ENCODE data around the gene COMMD10.
"Not testable (repeated sequence)": the region's sequence is repeated elsewhere in the genome, so short reads cannot be mapped to it uniquely, and the experiment has no call there.

Gene COMMD10

GRCh38 chr5:116084871-116085715, at the start of gene COMMD10:
COMMD10 (plus strand) TSS chr5:116085025.
- peak; percentile 94 to 97 for ATAC-seq

- ATAC-seq, result no peak
Observed at GRCh38 chr5:116035123-116035522, 49.7 kb upstream of the COMMD10 start.

- no peak for ATAC-seq
Observed at GRCh38 chr5:116037236-116037822, 47.5 kb upstream of the COMMD10 start.

GRCh38 chr5:116038817-116039216, 46.0 kb upstream of the COMMD10 start:
- no peak for ATAC-seq

GRCh38 chr5:116042375-116042774, 42.5 kb upstream of the COMMD10 start:
- ATAC-seq, result no peak

GRCh38 chr5:116044073-116044472, 40.8 kb upstream of the COMMD10 start:
- ATAC-seq, result no peak

- ATAC-seq, result no peak
Observed at GRCh38 chr5:116045821-116046220, 39.0 kb upstream of the COMMD10 start.

- no peak for ATAC-seq
Observed at GRCh38 chr5:116046261-116046660, 38.6 kb upstream of the COMMD10 start.

GRCh38 chr5:116046823-116047222, 38.0 kb upstream of the COMMD10 start:
- no peak for ATAC-seq

GRCh38 chr5:116058346-116058936, 26.4 kb upstream of the COMMD10 start:
- no peak for ATAC-seq

GRCh38 chr5:116062352-116062751, 22.5 kb upstream of the COMMD10 start:
- ATAC-seq, result no peak

- no peak for ATAC-seq
Observed at GRCh38 chr5:116063950-116064349, 20.9 kb upstream of the COMMD10 start.

- ATAC-seq, result no peak
Observed at GRCh38 chr5:116068028-116068632, 16.7 kb upstream of the COMMD10 start.

- ATAC-seq, result no peak
Observed at GRCh38 chr5:116071211-116071610, 13.6 kb upstream of the COMMD10 start.

GRCh38 chr5:116075191-116075831, 9.5 kb upstream of the COMMD10 start:
- peak; percentile 12 to 17 for ATAC-seq

GRCh38 chr5:116076496-116076895, 8.3 kb upstream of the COMMD10 start:
- ATAC-seq, result peak; percentile 90 to 92

GRCh38 chr5:116078199-116078598, 6.6 kb upstream of the COMMD10 start:
- no peak for ATAC-seq

- ATAC-seq, result no peak
Observed at GRCh38 chr5:116084287-116084691, 536 bp upstream of the COMMD10 start.

- ATAC-seq, result not testable (repeated sequence)
Observed at GRCh38 chr5:116086309-116086708, 1.5 kb downstream of the COMMD10 start.

GRCh38 chr5:116088062-116088461, 3.2 kb downstream of the COMMD10 start:
- ATAC-seq, result no peak

GRCh38 chr5:116090302-116090701, 5.5 kb downstream of the COMMD10 start:
- no peak for ATAC-seq

- no peak for ATAC-seq
Observed at GRCh38 chr5:116091416-116091815, 6.6 kb downstream of the COMMD10 start.

- no peak for ATAC-seq
Observed at GRCh38 chr5:116097301-116097700, 12.5 kb downstream of the COMMD10 start.

Data from activated CD4-positive, CD25-positive, alpha-beta regulatory T cell treated with anti-CD3 and anti-CD28 coated beads, Interleukin-2, amount 50 U/mL, for 24 hours (primary cell).